Measurements from ENCODE around the gene FBLN2.

Gene FBLN2

DNA sequence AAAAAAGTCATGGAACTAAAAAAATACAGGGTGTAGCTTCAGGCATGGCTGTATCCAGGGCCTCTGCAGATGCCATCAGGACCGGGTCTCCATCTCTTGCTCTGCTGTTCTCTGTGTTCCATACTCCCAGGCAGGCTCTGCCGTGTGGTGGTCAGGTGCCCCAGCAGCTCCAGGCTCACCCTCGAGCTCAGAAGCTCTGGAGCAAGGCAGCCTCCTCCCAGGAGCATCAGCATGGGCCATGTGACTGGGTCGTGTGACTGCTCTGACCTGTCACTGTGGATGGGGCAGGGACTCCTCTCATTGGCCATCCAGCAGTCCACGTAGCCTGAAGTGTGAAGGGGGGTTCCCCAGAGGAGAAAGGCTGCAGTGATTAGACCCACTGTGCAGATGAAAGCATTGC, 8.5 kb downstream of the FBLN2 start:
- no peaks in the 10 kb centered on the region for H3K79me2 ChIP-seq (ENCODE audit: insufficient read depth, low read length)
- H3K27me3 ChIP-seq (ENCODE audit: insufficient read depth, low read length, poor library complexity) = no peaks in the 10 kb centered on the region
- H3K9ac ChIP-seq (ENCODE audit: low read depth, low read length) = 0 out of 2 replicates have a peak overlapping the region, but pooled peaks have one; percentile 22
- no peaks in the 10 kb centered on the region for H3K9me3 ChIP-seq (ENCODE audit: insufficient read depth, low read length, severe bottlenecking)
- H2AFZ ChIP-seq (ENCODE audit: low read depth, low read length) = no peak overlapping the region
- no peaks in the 10 kb centered on the region for H4K20me1 ChIP-seq (ENCODE audit: insufficient read depth, low read length)
- no peak overlapping the region for H3K4me2 ChIP-seq (ENCODE audit: insufficient read depth, low read length)
- peak; percentile 11; the same call in 2 of the 3 replicates for ATAC-seq (ENCODE audit: insufficient read depth, low read depth)
- no peak overlapping the region for H3K4me3 ChIP-seq (ENCODE audit: low read depth in 1 of 2, low read length in 2 of 2)
- peaks cover 22% of the 10 kb centered on the region for H3K4me1 ChIP-seq (ENCODE audit: insufficient read depth, low read length)
- TF ChIP-seq EZH2 (IDR thresholded peaks at IDR 0.05; ENCODE audit: borderline replicate concordance, low read depth, low read length, severe bottlenecking) = no peak
- TF ChIP-seq, protein P1, sequence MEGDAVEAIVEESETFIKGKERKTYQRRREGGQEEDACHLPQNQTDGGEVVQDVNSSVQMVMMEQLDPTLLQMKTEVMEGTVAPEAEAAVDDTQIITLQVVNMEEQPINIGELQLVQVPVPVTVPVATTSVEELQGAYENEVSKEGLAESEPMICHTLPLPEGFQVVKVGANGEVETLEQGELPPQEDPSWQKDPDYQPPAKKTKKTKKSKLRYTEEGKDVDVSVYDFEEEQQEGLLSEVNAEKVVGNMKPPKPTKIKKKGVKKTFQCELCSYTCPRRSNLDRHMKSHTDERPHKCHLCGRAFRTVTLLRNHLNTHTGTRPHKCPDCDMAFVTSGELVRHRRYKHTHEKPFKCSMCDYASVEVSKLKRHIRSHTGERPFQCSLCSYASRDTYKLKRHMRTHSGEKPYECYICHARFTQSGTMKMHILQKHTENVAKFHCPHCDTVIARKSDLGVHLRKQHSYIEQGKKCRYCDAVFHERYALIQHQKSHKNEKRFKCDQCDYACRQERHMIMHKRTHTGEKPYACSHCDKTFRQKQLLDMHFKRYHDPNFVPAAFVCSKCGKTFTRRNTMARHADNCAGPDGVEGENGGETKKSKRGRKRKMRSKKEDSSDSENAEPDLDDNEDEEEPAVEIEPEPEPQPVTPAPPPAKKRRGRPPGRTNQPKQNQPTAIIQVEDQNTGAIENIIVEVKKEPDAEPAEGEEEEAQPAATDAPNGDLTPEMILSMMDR (IDR thresholded peaks at IDR 0.05; ENCODE audit: borderline replicate concordance, extremely low read depth, low read length, poor library complexity, severe bottlenecking) = no peak
- no peak for DNase-seq
- no peaks in the 10 kb centered on the region for H3K36me3 ChIP-seq (ENCODE audit: insufficient read depth, low read length)
- H3K27ac ChIP-seq (ENCODE audit: low read length) = peak overlapping the region; percentile 76

DNA sequence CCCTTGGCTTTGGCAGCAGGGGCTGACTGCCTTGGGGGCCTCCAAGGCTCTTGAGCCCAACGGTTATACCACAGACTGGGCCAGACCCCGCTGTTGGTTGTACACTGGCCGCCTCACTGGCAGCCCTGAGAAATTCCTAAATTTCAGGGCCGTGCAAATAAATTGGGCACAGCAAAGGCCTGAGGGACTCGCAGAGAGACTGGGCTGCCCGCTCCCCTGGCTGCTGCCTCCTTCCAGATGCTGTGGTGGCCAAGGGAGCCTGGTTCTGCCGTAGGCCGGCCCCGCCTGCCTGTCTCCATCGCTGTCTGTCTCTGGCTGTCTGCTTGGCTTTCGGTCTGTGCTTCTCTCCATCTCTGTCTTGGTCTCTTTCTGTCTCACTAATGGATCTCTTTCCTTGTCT, 9.0 kb downstream of the FBLN2 start:
- Histone ChIP-seq H3K36me3 (ENCODE audit: insufficient read depth, low read length) (no peaks in the 10 kb centered on the region), H3K9ac (ENCODE audit: low read depth, low read length) (no peak overlapping the region), H3K27me3 (ENCODE audit: insufficient read depth, low read length, poor library complexity) (no peaks in the 10 kb centered on the region), H2AFZ (ENCODE audit: low read depth, low read length) (no peak overlapping the region), H3K79me2 (ENCODE audit: insufficient read depth, low read length) (no peaks in the 10 kb centered on the region), H3K27ac (ENCODE audit: low read length) (peak overlapping the region; percentile 76; the same call in 1 of the 2 replicates), H3K4me2 (ENCODE audit: insufficient read depth, low read length) (no peak overlapping the region), H3K4me3 (ENCODE audit: low read depth in 1 of 2, low read length in 2 of 2) (no peak overlapping the region), H3K9me3 (ENCODE audit: insufficient read depth, low read length, severe bottlenecking) (no peaks in the 10 kb centered on the region), H3K4me1 (ENCODE audit: insufficient read depth, low read length) (peaks cover 22% of the 10 kb centered on the region), H4K20me1 (ENCODE audit: insufficient read depth, low read length) (no peaks in the 10 kb centered on the region)
- TF ChIP-seq, protein P1 (IDR thresholded peaks at IDR 0.05; ENCODE audit: borderline replicate concordance, extremely low read depth, low read length, poor library complexity, severe bottlenecking) = no peak
- no peak for TF ChIP-seq EZH2 (IDR thresholded peaks at IDR 0.05; ENCODE audit: borderline replicate concordance, low read depth, low read length, severe bottlenecking)
- ATAC-seq (ENCODE audit: insufficient read depth, low read depth) = no peak
- no peak for DNase-seq

DNA sequence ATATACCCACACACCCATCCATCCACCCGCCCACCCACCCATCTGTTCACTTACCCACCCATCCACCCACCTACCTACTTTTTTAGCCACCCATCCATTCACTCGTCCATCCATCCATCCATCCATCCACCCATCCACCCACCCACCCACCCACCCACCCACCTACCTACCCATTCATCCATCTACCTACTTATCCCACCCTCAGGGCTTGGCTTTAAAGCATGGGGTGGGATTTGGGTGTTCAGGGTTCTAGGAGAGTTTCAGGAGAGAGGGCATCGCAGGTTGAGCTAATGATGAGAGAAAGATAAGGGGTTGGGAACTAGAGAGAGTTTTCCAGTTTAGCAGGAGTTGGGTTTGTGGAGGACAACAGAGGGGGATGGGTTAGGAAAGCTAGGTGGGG, 9.7 kb downstream of the FBLN2 start:
- Histone ChIP-seq H3K27ac (ENCODE audit: low read length) (no peak overlapping the region), H3K4me1 (ENCODE audit: insufficient read depth, low read length) (peaks cover 22% of the 10 kb centered on the region), H4K20me1 (ENCODE audit: insufficient read depth, low read length) (no peaks in the 10 kb centered on the region), H3K4me2 (ENCODE audit: insufficient read depth, low read length) (no peak overlapping the region), H3K36me3 (ENCODE audit: insufficient read depth, low read length) (no peaks in the 10 kb centered on the region), H2AFZ (ENCODE audit: low read depth, low read length) (no peak overlapping the region), H3K9ac (ENCODE audit: low read depth, low read length) (no peak overlapping the region), H3K4me3 (ENCODE audit: low read depth in 1 of 2, low read length in 2 of 2) (no peak overlapping the region), H3K79me2 (ENCODE audit: insufficient read depth, low read length) (no peaks in the 10 kb centered on the region), H3K9me3 (ENCODE audit: insufficient read depth, low read length, severe bottlenecking) (no peaks in the 10 kb centered on the region), H3K27me3 (ENCODE audit: insufficient read depth, low read length, poor library complexity) (no peaks in the 10 kb centered on the region)
- DNase-seq (no peak), ATAC-seq (ENCODE audit: insufficient read depth, low read depth) (no peak)
- TF ChIP-seq EZH2 (IDR thresholded peaks at IDR 0.05; ENCODE audit: borderline replicate concordance, low read depth, low read length, severe bottlenecking) = no peak
- TF ChIP-seq, protein P1 (IDR thresholded peaks at IDR 0.05; ENCODE audit: borderline replicate concordance, extremely low read depth, low read length, poor library complexity, severe bottlenecking) = no peak
